HepG2 (cell line): ENCODE measurements around the gene PDK2. TPM values are rescaled to one million over a fixed set of nuclear protein-coding genes. Genes with fewer than 3 reads are reported as not detected.

Experiments used
- ATAC-seq: fragments of 200-7000 bp; cut with Tn5 transposase; 3 replicates; pipeline ENCODE4 v1.9.1; 2020; ENCODE audit warnings: mild to moderate bottlenecking, moderate library complexity
- BruUV-seq: library from RNA; stranded (reverse); fragments of 400-500 nt; replicated peaks from 2 replicates; lab custom pipeline; 2021; lab: Mats Ljungman, UMichigan
- CTCF ChIA-PET: fragments of 300-600 bp; formaldehyde crosslinking; extraction: SDS; loops from one replicate; lab custom pipeline; 2021; ENCODE audit warnings: low total read pairs, inconsistent platforms, low intra/inter-chr PET ratio; lab: Yijun Ruan, JAX
- POLR2A ChIA-PET: fragments of 350-600 bp; sonication (Branson Sonifier 250); formaldehyde crosslinking; loops from one replicate; lab custom pipeline; 2020; ENCODE audit warnings: antibody characterized with exemption, inconsistent platforms; lab: Yijun Ruan, JAX
- DNase-seq: peaks from one replicate; pipeline ENCODE4 v3.0.0-alpha.2; 2015; ENCODE audit warnings: low spot score
- FAIRE-seq: peaks from 3 replicates; lab custom pipeline; 2011; peaks lifted over from hg19 to GRCh38; lab: Jason Lieb, UNC
- H2AFZ ChIP-seq: one replicate; pipeline ENCODE4 v1.6.1; 2011; ENCODE audit warnings: low read length, inconsistent platforms
- H3K27ac ChIP-seq: fragments of 300-600 bp; 3 replicates; pipeline ENCODE4 v1.8.0; 2011; ENCODE audit warnings: mixed run types, mild to moderate bottlenecking, mixed read lengths, low read length, inconsistent platforms; ENCODE audit not compliant: insufficient read depth; ENCODE audit errors: extremely low read length
- H3K27me3 ChIP-seq, 2 experiments: fragments of 200-600 bp in 1 of 2; 2 replicates in 1 of 2; 3 replicates in 1 of 2; pipeline versions ENCODE4 v1.6.0 to v1.8.0; 2011; ENCODE audit warnings: low read length in 2 of 2, mild to moderate bottlenecking in 2 of 2, moderate library complexity in 2 of 2, inconsistent platforms in 1 of 2; ENCODE audit not compliant: insufficient read depth in 2 of 2, control insufficient read depth in 1 of 2
- H3K36me3 ChIP-seq, 2 experiments: fragments of 200-600 bp in 1 of 2; replicated peaks in 1 of 2; 2 replicates in 1 of 2; 3 replicates in 1 of 2; pipeline versions ENCODE4 v1.5.1 to v1.8.0; 2011; ENCODE audit warnings: low read length in 2 of 2, inconsistent platforms in 1 of 2; ENCODE audit not compliant: insufficient read depth in 2 of 2, control insufficient read depth in 1 of 2
- H3K4me1 ChIP-seq: 2 replicates; pipeline ENCODE4 v1.5.1; 2012; ENCODE audit warnings: low read length, inconsistent platforms; ENCODE audit not compliant: insufficient read depth
- H3K4me2 ChIP-seq: 2 replicates; pipeline ENCODE4 v1.6.0; 2011; ENCODE audit warnings: low read depth, low read length, inconsistent platforms
- H3K4me3 ChIP-seq, 3 experiments: fragments of 200-600 bp in 1 of 3; sonication (generic), shearing (Covaris generic) in 1 of 3; replicated peaks in 1 of 3; 2 replicates each; pipeline ENCODE4 v1.5.1; 2011 to 2016; ENCODE audit warnings: low read length in 3 of 3, inconsistent platforms in 2 of 3, low read depth in 2 of 3, mild to moderate bottlenecking in 2 of 3, control low read depth in 1 of 3, mixed read lengths in 1 of 3; ENCODE audit not compliant: insufficient read depth in 1 of 3
- H3K79me2 ChIP-seq: one replicate; pipeline ENCODE4 v1.6.1; 2011; ENCODE audit warnings: low read length, inconsistent platforms; ENCODE audit not compliant: insufficient read depth
- H3K9ac ChIP-seq: 2 replicates; pipeline ENCODE4 v1.6.0; 2011; ENCODE audit warnings: mild to moderate bottlenecking, low read depth, low read length, inconsistent platforms; ENCODE audit not compliant: insufficient read depth
- H3K9me3 ChIP-seq: 2 replicates; pipeline ENCODE4 v1.5.1; 2012; ENCODE audit warnings: mild to moderate bottlenecking, low read length
- H4K20me1 ChIP-seq: 2 replicates; pipeline ENCODE4 v1.6.0; 2011; ENCODE audit warnings: inconsistent platforms, mild to moderate bottlenecking, low read length, moderate library complexity; ENCODE audit not compliant: insufficient read depth
- FIP1L1 ChIP-seq: fragments of 200-400 bp; formaldehyde crosslinking; IDR thresholded peaks from 2 replicates; pipeline ENCODE4 v1.6.1; 2018; ENCODE audit warnings: low read depth, mild to moderate bottlenecking, low read length, moderate library complexity, borderline replicate concordance; ENCODE audit not compliant: insufficient read depth
- GTF3A ChIP-seq: sonication (generic); formaldehyde crosslinking; conservative IDR thresholded peaks from 2 replicates; pipeline ENCODE4 v1.4.0; 2020; ENCODE audit warnings: mild to moderate bottlenecking, missing genetic modification reagents
- HOXA7 ChIP-seq: sonication (generic); formaldehyde crosslinking; IDR thresholded peaks from 2 replicates; pipeline ENCODE4 v1.8.1; 2022; ENCODE audit warnings: mild to moderate bottlenecking, missing genetic modification reagents, moderate library complexity
- KMT2B ChIP-seq: IDR thresholded peaks from 2 replicates; pipeline ENCODE4 v1.6.1; 2016; ENCODE audit warnings: missing genetic modification reagents, missing compliant biosample characterization
- PHF8 ChIP-seq: sonication (generic); formaldehyde crosslinking; IDR thresholded peaks from 2 replicates; pipeline ENCODE4 v1.5.0; 2020; ENCODE audit warnings: missing genetic modification reagents
- SOX13 ChIP-seq, 3 experiments: fragments of 450-650 bp in 1 of 3; sonication (generic) in 1 of 3; formaldehyde crosslinking in 1 of 3; IDR thresholded peaks in 2 of 3; conservative IDR thresholded peaks in 1 of 3; 2 replicates each; pipeline versions ENCODE4 v1.5.0 to v1.6.1; 2016 to 2020; ENCODE audit warnings: antibody characterized with exemption in 1 of 3, mild to moderate bottlenecking in 1 of 3, missing compliant biosample characterization in 1 of 3, missing genetic modification reagents in 1 of 3, moderate library complexity in 1 of 3
- TAF15 ChIP-seq: fragments of 200-400 bp; formaldehyde crosslinking; IDR thresholded peaks from one replicate; pipeline ENCODE4 v1.6.1; 2018; ENCODE audit warnings: mild to moderate bottlenecking, low read depth, low read length; ENCODE audit not compliant: poor library complexity, severe bottlenecking
- XRCC5 ChIP-seq: fragments of 200-400 bp; formaldehyde crosslinking; optimal IDR thresholded peaks from 2 replicates; pipeline ENCODE3; 2017; ENCODE audit warnings: mild to moderate bottlenecking, low read length
- ZFX ChIP-seq: sonication (generic); formaldehyde crosslinking; IDR thresholded peaks from 2 replicates; pipeline ENCODE4 v1.4.0; 2020; ENCODE audit warnings: mild to moderate bottlenecking, low read depth, missing genetic modification reagents, moderate library complexity
- ZNF230 ChIP-seq: sonication (generic); formaldehyde crosslinking; IDR thresholded peaks from 2 replicates; pipeline ENCODE4 v1.4.0; 2020; ENCODE audit warnings: mild to moderate bottlenecking, missing genetic modification reagents
- ZNF572 ChIP-seq: sonication (generic); formaldehyde crosslinking; IDR thresholded peaks from 2 replicates; pipeline ENCODE4 v1.5.1; 2020; ENCODE audit warnings: mild to moderate bottlenecking, missing genetic modification reagents
- ZNF660 ChIP-seq: sonication (generic); formaldehyde crosslinking; IDR thresholded peaks from 2 replicates; pipeline ENCODE4 v1.5.1; 2020; ENCODE audit warnings: mild to moderate bottlenecking, low read depth, missing genetic modification reagents, borderline replicate concordance
- ZNF761 ChIP-seq: sonication (generic); formaldehyde crosslinking; conservative IDR thresholded peaks from 2 replicates; pipeline ENCODE4 v1.4.0; 2020; ENCODE audit warnings: mild to moderate bottlenecking, missing genetic modification reagents
- WGBS: methylation state at CpG from one replicate; pipeline ENCODE4 v1.1.6; 2017; ENCODE audit warnings: low lambda C conversion rate; 5-methylcytosine and 5-hydroxymethylcytosine counted together
- in situ Hi-C: cut with HindIII; loops from 2 replicates; pipeline ENCODE4 v1.10.0; 2017; ENCODE audit warnings: low pct_unique_long_range_greater_than_20kb; ENCODE audit not compliant: extremely low pct_ligation_motif_present
- intact Hi-C: fragments of 100-400 bp; cut with micrococcal nuclease; formaldehyde crosslinking; loops from one replicate; pipeline ENCODE4 v1.10.0; 2022; ENCODE audit not compliant: unreplicated experiment
- polyA plus RNA-seq, 8 experiments: library from polyadenylated mRNA; depleted of rRNA in 3 of 8; stranded (reverse) in 7 of 8; unstranded in 1 of 8; fragments of >200 nt; fragmentation: Illumina TruSeq in 4 of 8; extraction: Trizol in 4 of 8; gene quantifications; 2 replicates each; pipeline versions ENCODE4 v1.2.1 to v1.2.3, GENCODE V29; 2011 to 2016; ENCODE audit warnings: low read depth in 4 of 8, missing spikeins in 1 of 8, mixed read lengths in 1 of 8; ENCODE audit not compliant: insufficient read depth in 1 of 8
- total RNA-seq, 5 experiments: library from RNA; depleted of rRNA; stranded (reverse); fragments of >200 nt; fragmentation: Illumina TruSeq; extraction: Trizol; gene quantifications; 2 replicates each; pipeline ENCODE4 v1.2.3, GENCODE V29; 2016; ENCODE audit warnings: low read depth in 1 of 5
- TF ChIP-seq, protein P1 (sequence below): sonication (generic); formaldehyde crosslinking; IDR thresholded peaks from 2 replicates; pipeline ENCODE4 v1.9.0; 2021; ENCODE audit warnings: missing genetic modification reagents, borderline replicate concordance
- TF ChIP-seq, protein P2 (sequence below): sonication (generic); formaldehyde crosslinking; IDR thresholded peaks from 2 replicates; pipeline ENCODE4 v1.5.1; 2020; ENCODE audit warnings: missing genetic modification reagents, mild to moderate bottlenecking, borderline replicate concordance
- TF ChIP-seq, protein P3 (sequence below): sonication (generic); formaldehyde crosslinking; IDR thresholded peaks from 2 replicates; pipeline ENCODE4 v1.8.0; 2022; ENCODE audit warnings: low read depth, missing genetic modification reagents

PDK2 gene
- total and polyA plus RNA-seq, 2 of the 13 experiments (the other 11 are each of a cell fraction or from before 2014, with no cell fraction given) = 18.5 to 59.7 TPM

DNA sequence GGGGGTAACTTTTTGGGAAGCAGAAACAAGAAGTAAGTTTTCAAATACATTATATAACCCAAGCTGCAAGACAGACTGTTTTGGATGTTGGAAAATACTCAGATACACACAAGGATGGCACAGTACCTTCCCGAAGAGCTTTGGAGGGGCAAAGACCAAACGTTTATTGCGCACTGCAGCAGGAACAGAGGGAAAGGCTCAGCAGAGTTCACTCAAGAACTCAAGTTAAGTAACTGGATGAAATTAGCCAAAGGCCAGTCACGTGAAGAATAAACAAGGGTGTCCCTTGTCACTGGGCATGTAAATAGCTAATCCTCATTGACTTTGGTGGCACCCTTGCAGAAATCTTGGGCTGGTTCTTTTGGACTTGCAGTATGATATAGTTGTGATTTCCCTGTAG is 2.8 kb downstream of the PDK2 start:
- FAIRE-seq = no peak
- H3K9ac ChIP-seq = no peak overlapping the region
- no peak overlapping the region for H3K4me3 ChIP-seq
- peaks cover 0 to 4% of the 10 kb centered on the region in 2 experiments; a peak in 1 of 5 replicates for H3K27me3 ChIP-seq
- TF ChIP-seq GTF3A (CRISPR knock-in tag) = no peak
- no peak for TF ChIP-seq ZNF761 (CRISPR knock-in tag)
- no peak for TF ChIP-seq PHF8 (CRISPR knock-in tag)
- TF ChIP-seq, protein P1, sequence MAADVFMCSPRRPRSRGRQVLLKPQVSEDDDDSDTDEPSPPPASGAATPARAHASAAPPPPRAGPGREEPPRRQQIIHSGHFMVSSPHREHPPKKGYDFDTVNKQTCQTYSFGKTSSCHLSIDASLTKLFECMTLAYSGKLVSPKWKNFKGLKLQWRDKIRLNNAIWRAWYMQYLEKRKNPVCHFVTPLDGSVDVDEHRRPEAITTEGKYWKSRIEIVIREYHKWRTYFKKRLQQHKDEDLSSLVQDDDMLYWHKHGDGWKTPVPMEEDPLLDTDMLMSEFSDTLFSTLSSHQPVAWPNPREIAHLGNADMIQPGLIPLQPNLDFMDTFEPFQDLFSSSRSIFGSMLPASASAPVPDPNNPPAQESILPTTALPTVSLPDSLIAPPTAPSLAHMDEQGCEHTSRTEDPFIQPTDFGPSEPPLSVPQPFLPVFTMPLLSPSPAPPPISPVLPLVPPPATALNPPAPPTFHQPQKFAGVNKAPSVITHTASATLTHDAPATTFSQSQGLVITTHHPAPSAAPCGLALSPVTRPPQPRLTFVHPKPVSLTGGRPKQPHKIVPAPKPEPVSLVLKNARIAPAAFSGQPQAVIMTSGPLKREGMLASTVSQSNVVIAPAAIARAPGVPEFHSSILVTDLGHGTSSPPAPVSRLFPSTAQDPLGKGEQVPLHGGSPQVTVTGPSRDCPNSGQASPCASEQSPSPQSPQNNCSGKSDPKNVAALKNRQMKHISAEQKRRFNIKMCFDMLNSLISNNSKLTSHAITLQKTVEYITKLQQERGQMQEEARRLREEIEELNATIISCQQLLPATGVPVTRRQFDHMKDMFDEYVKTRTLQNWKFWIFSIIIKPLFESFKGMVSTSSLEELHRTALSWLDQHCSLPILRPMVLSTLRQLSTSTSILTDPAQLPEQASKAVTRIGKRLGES (CRISPR knock-in tag) = no peak
- TF ChIP-seq SOX13 (IDR thresholded peaks at IDR 0.05) = no peak
- no peak for TF ChIP-seq SOX13 (CRISPR knock-in tag; conservative IDR thresholded peaks at IDR 0.05 in 1 of 2, IDR thresholded peaks at IDR 0.05 in 1 of 2)
- no peak for TF ChIP-seq HOXA7 (CRISPR knock-in tag)
- TF ChIP-seq KMT2B (CRISPR knock-in tag) = no peak
- TF ChIP-seq FIP1L1 = no peak
- TF ChIP-seq ZNF660 (CRISPR knock-in tag) = no peak
- TF ChIP-seq XRCC5 = no peak
- no peak for TF ChIP-seq ZNF572 (CRISPR knock-in tag)
- TF ChIP-seq TAF15 = no peak
- TF ChIP-seq ZFX (CRISPR knock-in tag) = no peak
- TF ChIP-seq, protein P2, sequence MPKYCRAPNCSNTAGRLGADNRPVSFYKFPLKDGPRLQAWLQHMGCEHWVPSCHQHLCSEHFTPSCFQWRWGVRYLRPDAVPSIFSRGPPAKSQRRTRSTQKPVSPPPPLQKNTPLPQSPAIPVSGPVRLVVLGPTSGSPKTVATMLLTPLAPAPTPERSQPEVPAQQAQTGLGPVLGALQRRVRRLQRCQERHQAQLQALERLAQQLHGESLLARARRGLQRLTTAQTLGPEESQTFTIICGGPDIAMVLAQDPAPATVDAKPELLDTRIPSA = no peak
- TF ChIP-seq ZNF230 (CRISPR knock-in tag) = no peak
- TF ChIP-seq, protein P3, sequence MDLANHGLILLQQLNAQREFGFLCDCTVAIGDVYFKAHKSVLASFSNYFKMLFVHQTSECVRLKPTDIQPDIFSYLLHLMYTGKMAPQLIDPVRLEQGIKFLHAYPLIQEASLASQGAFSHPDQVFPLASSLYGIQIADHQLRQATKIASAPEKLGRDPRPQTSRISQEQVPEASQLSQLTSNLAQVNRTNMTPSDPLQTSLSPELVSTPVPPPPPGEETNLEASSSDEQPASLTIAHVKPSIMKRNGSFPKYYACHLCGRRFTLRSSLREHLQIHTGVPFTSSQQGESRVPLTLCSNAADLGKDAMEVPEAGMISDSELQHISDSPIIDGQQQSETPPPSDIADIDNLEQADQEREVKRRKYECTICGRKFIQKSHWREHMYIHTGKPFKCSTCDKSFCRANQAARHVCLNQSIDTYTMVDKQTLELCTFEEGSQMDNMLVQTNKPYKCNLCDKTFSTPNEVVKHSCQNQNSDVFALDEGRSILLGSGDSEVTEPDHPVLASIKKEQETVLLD (CRISPR knock-in tag) = no peak
- intact Hi-C loops = no loop called here
- ChIA-PET CTCF (no interaction called here), POLR2A (interaction anchor here (1.2 kb wide), 1 partner anchor 26 kb away, joined by 3 read pairs; no protein-coding TSS in a partner anchor)
- H3K4me2 ChIP-seq = no peak overlapping the region
- no peak overlapping the region for H3K27ac ChIP-seq
- H3K36me3 ChIP-seq = peaks cover 0 to 4% of the 10 kb centered on the region in 2 experiments; a peak in 1 of 5 replicates
- BruUV-seq = no TSS peak
- no peaks in the 10 kb centered on the region for H3K9me3 ChIP-seq
- no peaks in the 10 kb centered on the region for H4K20me1 ChIP-seq
- peaks cover 50% of the 10 kb centered on the region for H3K4me1 ChIP-seq
- no peak for DNase-seq
- peaks cover 6% of the 10 kb centered on the region for H3K79me2 ChIP-seq
- in situ Hi-C loops = no loop called here
- ATAC-seq = no peak
- WGBS = 70% methylated on average over 4 of the region's 4 CpGs
- no peak overlapping the region for H2AFZ ChIP-seq
